Measurements from ENCODE around the gene RPRD2. TPM values are rescaled to one million over a fixed set of nuclear protein-coding genes. Genes with fewer than 3 reads are reported as not detected.

The RPRD2 gene
- total and polyA plus RNA-seq, 7 donors = 5.0 to 33.7 (median 22.1) TPM

DNA sequence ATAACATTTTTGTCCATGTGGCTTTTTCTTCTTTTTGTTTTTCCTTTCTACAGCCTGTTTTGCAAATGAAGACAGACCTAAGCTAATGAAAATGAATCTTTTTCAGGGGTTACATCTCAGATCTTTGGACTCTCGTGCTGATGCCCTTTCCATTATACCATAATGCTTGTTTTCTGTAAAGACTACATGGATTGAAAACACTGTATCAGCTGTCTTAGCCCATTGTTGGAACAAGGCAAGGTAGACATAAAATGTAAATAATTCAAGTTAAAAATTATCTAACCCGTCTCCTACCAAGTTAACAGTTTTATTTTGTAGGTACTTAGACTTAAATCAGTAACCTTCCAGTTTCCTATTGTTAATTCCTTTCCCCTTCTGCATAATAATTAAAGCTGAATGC is 44.9 kb downstream of the RPRD2 start:
- intact Hi-C loops (cut with DNase I) = no loop called here
- WGBS, 3 donors = 93 to 94% (median 93%) methylated on average over 2 of the region's 2 CpGs
- H3K4me3 ChIP-seq = no peak overlapping the region

DNA sequence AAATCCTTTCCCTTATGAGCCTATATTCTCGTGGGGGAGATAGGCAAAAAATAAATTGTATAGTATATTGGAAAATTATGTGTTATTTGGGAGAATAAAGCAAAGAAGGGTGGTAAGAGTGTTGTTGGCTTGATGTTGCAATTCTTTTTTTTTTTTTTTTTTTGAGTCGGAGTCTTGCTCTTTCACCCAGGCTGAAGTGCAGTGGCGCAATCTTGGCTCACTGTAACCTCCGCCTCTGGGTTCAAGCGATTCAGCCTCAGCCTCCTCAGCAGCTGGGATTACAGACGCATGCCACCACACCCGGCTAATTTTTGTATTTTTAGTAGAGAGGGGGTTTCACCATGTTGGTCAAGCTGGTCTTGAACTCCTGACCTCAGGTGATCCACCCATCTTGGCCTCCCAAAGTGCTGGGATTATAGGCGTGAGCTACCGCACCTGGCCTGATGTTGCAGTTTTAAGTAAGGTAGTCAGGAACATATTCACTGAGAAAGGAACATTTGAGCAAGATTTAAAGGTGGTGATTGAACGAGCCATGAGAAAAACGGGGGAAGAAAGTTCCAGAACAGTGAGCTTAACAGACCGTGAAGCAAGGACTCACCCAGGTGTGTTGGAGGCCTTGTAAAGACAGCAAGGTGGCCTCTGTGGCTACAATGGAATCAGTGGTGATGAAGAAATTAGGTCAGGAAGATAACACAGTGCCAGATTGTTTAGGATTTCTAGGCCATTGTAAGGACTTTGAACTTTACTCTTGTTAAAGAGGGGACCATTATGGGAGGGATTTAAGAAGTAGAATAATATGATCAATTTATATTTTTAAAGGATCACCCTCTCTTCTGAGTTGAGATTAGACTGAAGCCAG is 45.8 kb downstream of the RPRD2 start:
- H3K36me3 ChIP-seq (ENCODE audit: insufficient read depth in 1 of 2, low read depth in 1 of 2) = no peaks in the 10 kb centered on the region
- no peak overlapping the region for H3K27ac ChIP-seq
- H3K9me3 ChIP-seq = no peaks in the 10 kb centered on the region
- WGBS, 3 donors = 78 to 90% (median 82%) methylated on average over 12 of the region's 12 CpGs
- TF ChIP-seq CTCF (IDR thresholded peaks at IDR 0.05) = no peak
- ATAC-seq = peak in 1 of 4 donors; percentile 20
- intact Hi-C loops (cut with DNase I) = no loop called here
- H3K4me3 ChIP-seq = no peak overlapping the region
- peaks cover 6% of the 10 kb centered on the region for H3K4me1 ChIP-seq
- DNase-seq = no peak
- no peaks in the 10 kb centered on the region for H3K27me3 ChIP-seq (ENCODE audit: insufficient read depth in 3 of 3, low read length in 2 of 3)

More for the DNA sequence above, 44.9 kb downstream of the RPRD2 start:
- Histone ChIP-seq H3K4me1 (peaks cover 6% of the 10 kb centered on the region), H3K9me3 (no peaks in the 10 kb centered on the region), H3K27ac (no peak overlapping the region), H3K27me3 (ENCODE audit: insufficient read depth in 3 of 3, low read length in 2 of 3) (no peaks in the 10 kb centered on the region), H3K36me3 (ENCODE audit: insufficient read depth in 1 of 2, low read depth in 1 of 2) (no peaks in the 10 kb centered on the region)
- no peak for ATAC-seq
- TF ChIP-seq CTCF (IDR thresholded peaks at IDR 0.05) = no peak
- no peak for DNase-seq

DNA sequence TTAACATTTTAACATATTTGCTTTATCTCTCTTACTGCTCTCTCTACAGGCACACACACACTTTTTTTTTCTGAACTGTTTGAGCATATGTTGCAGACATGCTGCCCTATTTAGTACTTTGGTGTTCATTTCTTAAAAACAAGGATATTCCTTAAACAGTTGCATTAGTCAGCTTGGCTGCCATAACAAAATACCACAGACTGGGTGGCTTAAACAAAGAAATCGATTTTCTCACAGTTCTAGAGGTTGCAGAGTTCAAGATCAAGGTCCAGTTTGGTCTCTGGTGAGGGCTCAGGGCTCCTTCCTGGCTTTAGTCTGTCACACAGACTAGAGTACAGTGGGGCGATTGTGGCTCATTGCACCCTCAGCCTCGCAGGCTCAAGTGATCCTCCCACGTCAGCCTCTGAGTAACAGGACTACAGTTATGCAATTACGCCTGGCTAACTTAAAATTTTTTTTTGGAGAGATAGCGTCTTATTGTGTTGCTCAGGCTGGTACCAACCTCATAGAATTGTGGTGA is 46.7 kb downstream of the RPRD2 start:
- TF ChIP-seq CTCF (IDR thresholded peaks at IDR 0.05) = no peak
- no peak overlapping the region for H3K4me3 ChIP-seq
- no peaks in the 10 kb centered on the region for H3K9me3 ChIP-seq
- DNase-seq (no peak), ATAC-seq (no peak)
- no peaks in the 10 kb centered on the region for H3K36me3 ChIP-seq (ENCODE audit: insufficient read depth in 1 of 2, low read depth in 1 of 2)
- no peak overlapping the region for H3K27ac ChIP-seq
- H3K27me3 ChIP-seq (ENCODE audit: insufficient read depth in 3 of 3, low read length in 2 of 3) = no peaks in the 10 kb centered on the region
- peaks cover 2% of the 10 kb centered on the region for H3K4me1 ChIP-seq
- intact Hi-C loops (cut with DNase I) = no loop called here
- WGBS, 3 donors = 75 to 86% (median 85%) methylated on average over 6 of the region's 6 CpGs

- Histone ChIP-seq H3K9me3 (no peaks in the 10 kb centered on the region), H3K4me1 (no peaks in the 10 kb centered on the region), H3K27me3 (ENCODE audit: insufficient read depth in 3 of 3, low read length in 2 of 3) (no peaks in the 10 kb centered on the region), H3K4me3 (no peak overlapping the region), H3K27ac (no peak overlapping the region), H3K36me3 (ENCODE audit: insufficient read depth in 1 of 2, low read depth in 1 of 2) (peaks cover 0 to 17% of the 10 kb centered on the region in 2 donors)
- ATAC-seq (no peak), DNase-seq (no peak)
- 89 to 95% (median 93%) methylated on average over 4 of the region's 4 CpGs for WGBS, 3 donors
- no peak for TF ChIP-seq CTCF (IDR thresholded peaks at IDR 0.05)
- intact Hi-C loops (cut with DNase I) = no loop called here
These were observed 50.6 kb downstream of the RPRD2 start for GRCh38 chr1:150414592-150414991.
